H9 (cell line): Measurements from ENCODE around the gene LGALS8. TPM values are rescaled to one million over a fixed set of nuclear protein-coding genes. Genes with fewer than 3 reads are reported as not detected.
A peak's percentile ranks its signal among the peaks of the same experiment; 100 is the strongest.

Source experiments
- DNase-seq: peaks from one replicate; pipeline ENCODE4 v3.0.0-alpha.2; 2017
- H2AFZ ChIP-seq: one replicate; pipeline ENCODE4 v1.6.1; 2013; ENCODE audit warnings: mild to moderate bottlenecking, low read length, control low read depth, moderate library complexity
- H2AK5ac ChIP-seq: 2 replicates; pipeline ENCODE4 v1.6.1; 2013; ENCODE audit warnings: low read length, control low read depth, mixed read lengths; ENCODE audit not compliant: insufficient read length
- H2BK120ac ChIP-seq: one replicate; pipeline ENCODE4 v1.6.1; 2013; ENCODE audit warnings: low read depth, mild to moderate bottlenecking, low read length, control low read depth, inconsistent platforms; ENCODE audit not compliant: poor library complexity, severe bottlenecking
- H2BK12ac ChIP-seq: 2 replicates; pipeline ENCODE4 v1.6.1; 2013; ENCODE audit warnings: low read length, control low read depth, mixed read lengths, low read depth; ENCODE audit not compliant: insufficient read length
- H2BK15ac ChIP-seq: 2 replicates; pipeline ENCODE4 v1.6.1; 2013; ENCODE audit warnings: low read depth, low read length, control low read depth
- H2BK20ac ChIP-seq: one replicate; pipeline ENCODE4 v1.6.1; 2013; ENCODE audit warnings: low read depth, mild to moderate bottlenecking, low read length, control low read depth, inconsistent platforms; ENCODE audit not compliant: poor library complexity, severe bottlenecking
- H2BK5ac ChIP-seq: 2 replicates; pipeline ENCODE4 v1.6.1; 2013; ENCODE audit warnings: low read length, control low read depth, mixed read lengths; ENCODE audit not compliant: insufficient read length
- H3K14ac ChIP-seq: 2 replicates; pipeline ENCODE4 v1.6.1; 2013; ENCODE audit warnings: low read length, control low read depth; ENCODE audit not compliant: insufficient read depth
- H3K18ac ChIP-seq: 2 replicates; pipeline ENCODE4 v1.6.1; 2013; ENCODE audit warnings: low read depth, mild to moderate bottlenecking, mixed read lengths, low read length, control low read depth; ENCODE audit not compliant: insufficient read length
- H3K23ac ChIP-seq: 2 replicates; pipeline ENCODE4 v1.6.1; 2013; ENCODE audit warnings: low read length, control low read depth, mixed read lengths, low read depth; ENCODE audit not compliant: insufficient read length
- H3K23me2 ChIP-seq: 2 replicates; pipeline ENCODE4 v1.6.1; 2013; ENCODE audit warnings: low read depth, mild to moderate bottlenecking, mixed read lengths, low read length, control low read depth; ENCODE audit not compliant: insufficient read length, poor library complexity, severe bottlenecking
- H3K27ac ChIP-seq: 2 replicates; pipeline ENCODE4 v1.5.1; 2013; ENCODE audit warnings: low read length, control low read depth, mixed read lengths, low read depth; ENCODE audit not compliant: insufficient read length
- H3K27me3 ChIP-seq: 2 replicates; pipeline ENCODE4 v1.6.1; 2013; ENCODE audit warnings: low read length, control low read depth, inconsistent platforms; ENCODE audit not compliant: insufficient read depth
- H3K4ac ChIP-seq: 2 replicates; pipeline ENCODE4 v1.6.1; 2013; ENCODE audit warnings: low read depth, mild to moderate bottlenecking, control low read depth, inconsistent platforms, low read length, moderate library complexity
- H3K4me1 ChIP-seq: 2 replicates; pipeline ENCODE4 v1.6.1; 2013; ENCODE audit warnings: low read length, control low read depth, inconsistent platforms; ENCODE audit not compliant: insufficient read depth
- H3K4me2 ChIP-seq: 2 replicates; pipeline ENCODE4 v1.6.1; 2013; ENCODE audit warnings: low read length, control low read depth, mixed read lengths; ENCODE audit not compliant: insufficient read length, insufficient read depth
- H3K56ac ChIP-seq: 2 replicates; pipeline ENCODE4 v1.6.1; 2013; ENCODE audit warnings: low read depth, mild to moderate bottlenecking, mixed read lengths, low read length, control low read depth; ENCODE audit not compliant: insufficient read length
- H3K79me1 ChIP-seq: 2 replicates; pipeline ENCODE4 v1.6.1; 2013; ENCODE audit warnings: low read depth, mild to moderate bottlenecking, moderate library complexity, low read length, control low read depth, inconsistent platforms; ENCODE audit not compliant: insufficient read depth, poor library complexity, severe bottlenecking
- H3K79me2 ChIP-seq: 2 replicates; pipeline ENCODE4 v1.6.1; 2013; ENCODE audit warnings: low read length, control low read depth, inconsistent platforms; ENCODE audit not compliant: insufficient read depth
- H3K9ac ChIP-seq: 2 replicates; pipeline ENCODE4 v1.6.1; 2013; ENCODE audit warnings: low read length, control low read depth, mixed read lengths; ENCODE audit not compliant: insufficient read length; ENCODE audit errors: extremely low read depth
- H3K9me3 ChIP-seq: one replicate; pipeline ENCODE4 v1.6.1; 2013; ENCODE audit warnings: low read depth, low read length, inconsistent platforms; ENCODE audit not compliant: control insufficient read depth
- H3T11ph ChIP-seq: one replicate; pipeline ENCODE4 v1.6.1; 2013; ENCODE audit warnings: mild to moderate bottlenecking, low read length, control low read depth, inconsistent platforms
- H4K20me1 ChIP-seq: one replicate; pipeline ENCODE4 v1.6.1; 2013; ENCODE audit not compliant: control insufficient read depth, insufficient read length, insufficient read depth
- H4K5ac ChIP-seq: 2 replicates; pipeline ENCODE4 v1.6.1; 2013; ENCODE audit warnings: low read depth, mild to moderate bottlenecking, mixed read lengths, low read length, control low read depth; ENCODE audit not compliant: insufficient read length
- H4K8ac ChIP-seq: replicated peaks from 2 replicates; pipeline ENCODE4 v1.6.1; 2013; ENCODE audit warnings: low read length, control low read depth, mixed read lengths, low read depth; ENCODE audit not compliant: insufficient read length
- H4K91ac ChIP-seq: 2 replicates; pipeline ENCODE4 v1.6.1; 2013; ENCODE audit warnings: low read depth, mild to moderate bottlenecking, moderate library complexity, mixed read lengths, low read length, control low read depth; ENCODE audit not compliant: insufficient read length
- H3K27ac Mint-ChIP-seq, 3 experiments: 2 replicates in 2 of 3; 3 replicates in 1 of 3; pipeline ENCODE4 v1.8.0; 2020 to 2021; ENCODE audit warnings: mixed read lengths in 3 of 3, mild to moderate bottlenecking in 1 of 3, moderate library complexity in 1 of 3
- H3K27me3 Mint-ChIP-seq: 2 replicates; pipeline ENCODE4 v1.8.0; 2021; ENCODE audit warnings: low read depth, mild to moderate bottlenecking, moderate library complexity, mixed read lengths
- H3K36me3 Mint-ChIP-seq, 3 experiments: 2 replicates in 2 of 3; 3 replicates in 1 of 3; pipeline ENCODE4 v1.8.0; 2020 to 2021; ENCODE audit warnings: low read depth in 3 of 3, mixed read lengths in 3 of 3; ENCODE audit not compliant: insufficient read depth in 1 of 3
- H3K4me1 Mint-ChIP-seq, 2 experiments: 2 replicates each; pipeline ENCODE4 v1.8.0; 2020; ENCODE audit warnings: mixed read lengths in 2 of 2
- H3K4me3 Mint-ChIP-seq, 2 experiments: 2 replicates in 1 of 2; 3 replicates in 1 of 2; pipeline ENCODE4 v1.8.0; 2020 to 2021; ENCODE audit warnings: mild to moderate bottlenecking in 2 of 2, mixed read lengths in 2 of 2, moderate library complexity in 1 of 2
- H3K9me3 Mint-ChIP-seq, 2 experiments: 2 replicates in 1 of 2; 3 replicates in 1 of 2; pipeline ENCODE4 v1.8.0; 2020; ENCODE audit warnings: mild to moderate bottlenecking in 2 of 2, mixed read lengths in 2 of 2, moderate library complexity in 1 of 2
- CTCF ChIP-seq: fragments of 200-600 bp; sonication (generic); conservative IDR thresholded peaks from 3 replicates; pipeline ENCODE4 v1.8.0; 2021; ENCODE audit warnings: antibody characterized with exemption, mild to moderate bottlenecking
- WGBS: extraction: QIAGEN DNeasy Blood & Tissue Kit; methylation state at CpG from one replicate; pipeline ENCODE4 v1.1.7; 2013; ENCODE audit warnings: missing lambda C conversion rate, low lambda C conversion rate, mixed read lengths; ENCODE audit not compliant: insufficient read length; ENCODE audit errors: extremely low coverage; 5-methylcytosine and 5-hydroxymethylcytosine counted together
- total RNA-seq: library from RNA; stranded (reverse); gene quantifications from 2 replicates; pipeline ENCODE4 v1.2.1, GENCODE V29; 2021

Gene LGALS8
- total RNA-seq, 1 experiment from 2014 or later = 14.2 TPM

DNA sequence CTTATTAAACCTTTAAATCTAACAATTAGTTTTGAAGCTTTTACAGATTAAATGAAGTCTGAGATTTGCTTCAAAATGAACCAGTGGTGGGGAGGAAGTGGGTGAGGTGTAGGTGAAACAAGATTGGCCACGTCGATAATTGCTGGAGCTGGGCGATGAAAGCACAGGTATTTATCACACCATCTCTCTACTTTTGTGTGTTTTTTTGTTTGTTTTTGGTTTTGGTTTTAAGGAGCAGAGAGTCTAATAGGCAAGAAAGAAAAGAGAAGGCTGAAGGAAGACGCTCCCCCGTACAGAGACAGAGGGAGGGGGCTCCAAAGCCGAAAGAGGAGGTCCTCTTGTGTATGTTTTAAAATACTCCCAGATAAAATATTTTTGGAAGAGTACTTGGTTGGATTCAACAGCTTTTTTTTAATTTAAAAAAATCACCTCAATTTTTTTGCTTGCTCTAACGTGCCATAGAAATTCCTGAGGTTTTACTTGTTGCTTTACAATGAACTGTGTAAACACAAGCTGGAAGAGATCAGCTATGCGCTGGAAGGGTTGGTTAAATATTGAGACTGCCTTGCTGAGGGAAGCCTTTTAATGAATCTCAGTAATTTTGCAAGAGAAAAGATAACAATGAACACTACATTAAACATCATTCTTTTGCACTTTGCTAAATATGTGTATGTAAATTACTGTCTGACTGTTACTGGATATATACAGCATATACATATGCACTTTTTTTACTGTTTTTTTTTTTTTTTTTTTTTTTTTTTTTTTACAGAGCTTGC, 6.7 kb upstream of the LGALS8 start:
- Histone ChIP-seq H2AFZ (peak overlapping the region; percentile 62), H3K4me1 (no peaks in the 10 kb centered on the region), H2BK5ac (no peak overlapping the region), H3K23ac (no peak overlapping the region), H3K4ac (no peak overlapping the region), H3K79me1 (no peaks in the 10 kb centered on the region), H3K27ac (no peak overlapping the region), H2BK20ac (no peak overlapping the region), H2BK15ac (no peak overlapping the region), H3K14ac (no peak overlapping the region), H3K18ac (no peak overlapping the region), H3K9ac (no peak overlapping the region), H3K4me2 (peak overlapping the region; percentile 21), H4K20me1 (no peaks in the 10 kb centered on the region), H3K79me2 (no peaks in the 10 kb centered on the region), H3K56ac (no peak overlapping the region), H4K91ac (no peak overlapping the region), H3T11ph (no peak overlapping the region), H2BK120ac (no peak overlapping the region), H3K27me3 (no peaks in the 10 kb centered on the region), H2AK5ac (no peak overlapping the region), H3K9me3 (no peaks in the 10 kb centered on the region), H2BK12ac (no peak overlapping the region), H3K23me2 (no peaks in the 10 kb centered on the region), H4K8ac (no peak overlapping the region), H4K5ac (no peak overlapping the region)
- peaks cover 2% of the 10 kb centered on the region for H3K27me3 Mint-ChIP-seq
- no peak overlapping the region for H3K4me3 Mint-ChIP-seq
- H3K36me3 Mint-ChIP-seq = no peaks in the 10 kb centered on the region
- H3K4me1 Mint-ChIP-seq = peaks cover 12 to 13% of the 10 kb centered on the region in 2 experiments
- no peak for TF ChIP-seq CTCF
- no peak for DNase-seq
- peak overlapping the region in 1 of 3 experiments; percentile 64; a peak in 3 of 7 replicates for H3K27ac Mint-ChIP-seq
- no peaks in the 10 kb centered on the region for H3K9me3 Mint-ChIP-seq
- WGBS = no CpG with 5 or more reads among the region's 8 CpGs
